ENCODE measurements around the gene CDH4.

CDH4 gene

DNA sequence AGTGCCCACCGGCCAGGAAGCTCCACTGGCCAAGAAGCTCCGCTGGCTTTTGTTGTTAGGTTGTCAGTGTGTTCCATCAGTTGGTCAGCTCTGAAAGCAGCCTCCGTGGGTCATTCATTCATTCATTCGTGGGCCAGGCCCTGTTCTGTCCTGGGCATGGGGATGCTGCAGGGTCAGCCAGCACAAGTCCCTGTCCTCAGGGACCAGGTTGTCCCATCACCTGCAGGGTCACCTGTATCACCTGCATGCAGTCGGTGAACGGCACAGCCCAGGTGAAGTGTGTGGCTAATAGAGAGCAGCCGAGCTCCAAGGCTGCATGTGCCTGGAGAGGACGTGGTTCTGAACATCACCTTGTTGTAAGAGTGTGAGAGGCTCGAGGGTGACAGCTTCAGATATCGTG is 403.5 kb downstream of the CDH4 start:
- no peak for DNase-seq (ENCODE audit: low spot score)

DNA sequence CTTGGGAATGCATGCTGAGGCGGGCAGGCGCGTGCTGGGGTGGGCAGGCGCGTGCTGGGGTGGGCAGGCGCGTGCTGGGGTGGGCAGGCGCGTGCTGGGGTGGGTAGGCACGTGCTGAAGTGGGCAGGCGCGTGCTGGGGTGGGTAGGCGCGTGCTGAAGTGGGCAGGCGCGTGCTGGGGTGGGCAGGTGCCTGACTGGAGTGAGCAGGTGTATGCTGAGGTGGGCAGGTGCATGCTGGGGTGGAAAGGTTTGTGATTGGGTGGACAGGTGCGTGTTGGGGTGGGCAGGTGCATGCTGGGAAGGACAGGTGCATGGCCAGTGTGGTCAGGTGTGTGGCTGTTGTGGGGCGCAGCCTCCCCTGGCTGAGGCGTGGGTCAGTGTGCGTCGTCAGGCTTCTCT is 404.1 kb downstream of the CDH4 start:
- DNase-seq (ENCODE audit: low spot score), result no peak

DNA sequence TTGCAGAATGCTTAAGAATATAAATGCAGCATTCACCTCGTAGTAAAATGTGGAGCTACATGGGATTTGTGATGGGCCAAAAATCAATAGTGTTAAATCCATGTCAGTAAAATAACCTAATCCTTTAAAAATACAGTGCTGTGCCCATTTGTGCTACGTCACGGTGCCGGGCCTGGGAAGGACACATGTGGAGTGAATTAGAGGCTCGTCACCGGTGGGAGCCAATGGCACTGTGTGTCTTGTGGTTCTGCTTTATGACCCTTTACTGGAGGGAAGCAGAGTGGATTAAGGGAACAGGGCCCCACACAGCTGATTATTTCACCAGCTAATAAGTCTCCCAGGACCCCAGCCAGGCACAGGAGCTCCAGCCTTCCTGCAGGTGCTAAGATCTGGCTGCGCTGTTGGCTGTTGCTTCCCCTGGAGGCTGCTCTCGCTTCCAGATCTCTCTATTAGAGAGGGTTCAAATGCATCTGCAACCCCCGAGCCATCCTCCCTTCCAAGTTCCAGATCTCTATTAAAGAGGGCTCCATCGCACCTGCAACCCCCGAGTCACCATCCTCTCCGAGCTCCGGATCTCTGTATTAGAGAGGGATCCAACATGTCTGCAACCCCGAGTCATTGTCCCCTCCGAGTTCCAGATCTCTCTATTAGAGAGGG is 405.8 kb downstream of the CDH4 start:
- no peak for DNase-seq (ENCODE audit: low spot score)

DNA sequence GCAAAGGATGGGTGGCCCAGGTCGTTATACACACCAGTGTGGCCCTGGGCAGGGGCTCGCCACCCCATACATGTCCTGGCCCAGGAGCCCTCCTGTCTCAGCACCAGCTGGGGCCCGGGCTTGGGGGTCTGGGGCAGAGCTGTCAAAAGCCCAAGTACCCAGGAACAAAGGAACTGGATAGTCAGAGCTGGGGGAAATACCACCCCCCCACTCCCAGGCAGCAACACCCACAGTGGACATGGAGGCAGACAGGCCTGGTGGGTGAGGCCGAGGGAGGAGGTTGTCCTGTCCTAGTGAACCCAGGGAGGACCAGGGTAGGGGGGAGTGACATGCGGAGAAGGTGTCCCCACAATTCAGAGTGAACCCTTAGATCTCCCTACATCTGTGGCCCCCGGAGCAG is 406.5 kb downstream of the CDH4 start:
- no peak for DNase-seq (ENCODE audit: low spot score)

DNA sequence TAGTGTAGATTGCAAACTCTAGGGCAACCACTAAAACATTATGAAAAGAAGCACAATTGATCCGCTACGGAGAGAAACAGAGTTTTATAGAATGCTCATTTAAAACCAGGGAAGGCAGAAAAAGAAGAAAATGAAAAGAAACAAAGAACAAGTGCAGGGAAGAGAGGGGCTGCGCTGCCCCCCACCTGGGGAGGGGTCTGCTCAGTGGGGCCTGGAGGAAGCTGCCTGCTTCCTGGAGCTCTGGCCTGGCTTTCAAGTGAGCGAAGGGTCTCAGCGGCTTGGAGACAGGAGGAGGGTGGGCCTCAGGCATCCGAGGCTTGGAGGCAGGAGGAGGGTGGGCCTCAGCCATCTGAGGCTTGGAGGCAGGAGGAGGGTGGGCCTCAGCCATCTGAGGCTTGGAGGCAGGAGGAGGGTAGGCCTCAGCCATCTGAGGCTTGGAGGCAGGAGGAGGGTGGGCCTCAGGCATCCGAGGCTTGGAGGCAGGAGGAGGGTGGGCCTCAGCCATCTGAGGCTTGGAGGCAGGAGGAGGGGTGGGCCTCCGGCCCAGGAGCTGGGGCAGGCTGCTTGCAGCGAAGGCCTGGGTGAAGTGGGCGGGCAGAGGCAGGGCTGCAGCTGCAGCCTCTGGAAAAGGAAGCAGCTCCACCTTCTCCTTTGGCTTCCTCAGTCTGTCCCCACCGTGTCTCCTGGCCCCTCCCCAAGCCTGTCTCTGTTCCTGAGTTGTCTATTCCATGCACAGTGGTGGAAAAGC is 407.4 kb downstream of the CDH4 start:
- DNase-seq (ENCODE audit: low spot score), result no peak

DNA sequence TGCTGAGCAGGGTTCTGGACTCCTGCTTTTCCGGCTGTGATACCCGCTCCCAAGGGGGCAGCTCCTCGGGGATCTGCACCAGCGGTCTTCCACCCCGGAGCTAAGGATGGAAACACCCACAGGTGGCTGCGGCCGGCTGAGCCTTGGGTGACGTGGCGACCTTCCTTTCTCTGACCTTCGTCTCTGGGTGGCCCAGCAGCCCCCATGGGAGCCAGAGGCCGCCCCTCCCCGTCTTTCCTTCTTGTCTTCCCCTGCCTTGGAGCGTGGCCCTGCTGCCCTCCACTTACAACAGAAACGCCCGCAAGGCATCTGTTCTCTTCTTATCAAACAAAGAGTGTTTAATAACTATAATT is 407.9 kb downstream of the CDH4 start:
- DNase-seq (ENCODE audit: low spot score), result no peak

DNA sequence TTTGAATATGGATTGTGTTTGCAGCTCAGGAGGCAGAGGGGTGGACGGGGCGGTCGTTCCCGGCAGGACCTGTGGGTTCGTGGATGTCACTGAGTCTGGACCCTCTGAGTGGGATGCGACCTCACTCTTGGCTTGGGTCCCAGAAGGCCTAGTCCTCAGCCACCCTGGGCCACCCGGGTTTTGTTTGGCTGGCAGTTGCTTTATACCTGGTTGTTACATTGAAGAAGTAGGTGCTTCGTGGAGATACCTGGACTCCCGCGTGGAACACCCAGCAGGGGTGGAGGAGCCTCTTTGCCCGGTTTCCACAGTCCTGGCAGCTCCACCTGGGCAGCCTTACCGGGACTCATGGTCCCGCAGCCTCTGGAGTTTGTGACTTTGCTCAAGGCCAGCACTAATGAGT is 408.5 kb downstream of the CDH4 start:
- no peak for DNase-seq (ENCODE audit: low spot score)

DNA sequence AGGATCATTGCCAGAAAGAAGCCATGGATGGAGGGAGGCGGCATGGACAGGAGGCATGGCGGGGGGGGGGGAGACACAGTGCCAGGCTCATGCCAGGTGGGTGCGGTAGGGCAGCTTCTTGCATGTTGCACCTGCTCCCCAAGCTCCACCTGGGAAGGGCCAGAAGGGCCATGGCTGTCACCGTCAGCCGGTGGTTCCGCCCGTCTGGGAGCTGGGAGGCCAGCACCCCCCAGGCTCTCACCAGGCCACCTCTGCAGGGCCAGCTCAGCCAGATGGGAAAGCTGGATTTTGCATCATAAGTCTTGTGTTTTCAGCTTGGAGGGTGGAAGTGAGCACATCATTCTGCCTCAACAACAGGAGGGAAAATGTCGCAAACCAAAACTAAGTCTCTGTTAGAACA is 409.0 kb downstream of the CDH4 start:
- DNase-seq (ENCODE audit: low spot score), result no peak

DNA sequence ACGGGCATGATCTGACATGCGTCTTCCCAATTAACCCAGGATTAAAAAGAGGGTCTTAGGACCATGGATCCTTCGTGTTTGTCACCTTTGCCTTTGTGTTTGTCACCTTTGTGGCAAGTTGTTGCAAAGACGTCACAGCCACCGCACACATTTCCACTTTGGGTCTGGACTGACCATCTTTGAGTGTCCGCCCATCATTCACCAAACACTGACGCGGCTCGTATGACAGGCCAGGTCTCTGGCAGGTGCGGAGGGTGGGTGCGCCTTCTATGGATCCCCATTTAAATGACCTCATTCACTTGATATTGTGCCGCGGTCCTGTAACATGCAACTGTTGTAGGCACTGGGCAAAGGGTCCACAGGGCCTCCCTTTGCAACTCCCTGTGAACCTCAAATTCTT is 409.5 kb downstream of the CDH4 start:
- DNase-seq (ENCODE audit: low spot score), result no peak

DNA sequence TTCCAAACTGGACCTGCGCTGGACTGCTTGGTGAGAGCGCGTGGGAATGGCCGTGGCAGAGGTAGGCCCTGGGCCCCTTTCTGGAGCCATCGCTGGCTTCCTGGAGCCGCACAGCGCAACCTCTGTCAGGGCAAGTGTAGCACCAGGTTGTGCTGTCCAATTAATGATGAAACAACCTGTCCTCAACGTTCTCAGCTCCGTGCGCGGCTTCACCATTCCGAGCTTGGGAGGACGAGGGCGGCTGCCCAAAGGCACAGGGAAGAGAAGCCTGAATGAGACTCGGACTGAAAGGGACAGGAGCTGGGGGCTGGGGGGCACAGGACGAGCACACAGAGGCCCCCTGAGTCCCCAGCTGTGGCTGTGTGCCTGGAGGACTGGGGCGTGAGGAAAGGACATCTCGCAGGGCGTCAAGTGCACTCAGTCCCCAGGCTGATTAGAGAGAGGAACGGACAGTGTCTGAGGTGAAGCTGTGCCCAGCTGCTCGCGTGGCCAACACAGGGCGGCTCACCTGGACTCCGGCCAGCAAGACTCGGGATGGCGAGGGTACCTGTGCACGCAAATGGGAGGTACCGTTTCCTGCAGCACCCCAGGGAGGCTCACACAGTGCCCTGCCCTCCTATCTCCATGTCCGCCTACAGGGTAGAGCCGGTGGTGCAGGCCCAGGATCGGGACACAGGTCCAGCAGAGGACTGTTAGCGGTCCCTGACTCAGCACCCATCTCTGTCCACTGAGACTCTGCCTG is 410.3 kb downstream of the CDH4 start:
- no peak for DNase-seq (ENCODE audit: low spot score)

DNA sequence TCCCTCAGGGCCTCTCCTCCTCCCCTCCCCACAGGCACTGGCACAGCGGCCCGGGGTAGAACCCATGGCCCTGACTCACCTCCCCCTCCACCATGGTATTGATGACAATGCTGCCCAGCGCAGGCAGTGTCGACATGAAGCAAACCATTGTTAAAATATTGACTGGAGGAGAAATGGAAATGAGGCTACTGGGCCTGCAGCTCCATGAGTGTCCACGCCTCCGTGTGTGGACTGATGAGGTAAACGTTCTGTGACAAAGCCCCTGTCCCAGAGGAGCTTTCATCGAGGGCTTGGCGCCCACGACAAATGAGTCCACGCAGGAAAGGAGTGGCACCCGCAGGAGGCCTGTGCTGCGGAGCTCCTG is 410.9 kb downstream of the CDH4 start:
- no peak for DNase-seq (ENCODE audit: low spot score)

DNA sequence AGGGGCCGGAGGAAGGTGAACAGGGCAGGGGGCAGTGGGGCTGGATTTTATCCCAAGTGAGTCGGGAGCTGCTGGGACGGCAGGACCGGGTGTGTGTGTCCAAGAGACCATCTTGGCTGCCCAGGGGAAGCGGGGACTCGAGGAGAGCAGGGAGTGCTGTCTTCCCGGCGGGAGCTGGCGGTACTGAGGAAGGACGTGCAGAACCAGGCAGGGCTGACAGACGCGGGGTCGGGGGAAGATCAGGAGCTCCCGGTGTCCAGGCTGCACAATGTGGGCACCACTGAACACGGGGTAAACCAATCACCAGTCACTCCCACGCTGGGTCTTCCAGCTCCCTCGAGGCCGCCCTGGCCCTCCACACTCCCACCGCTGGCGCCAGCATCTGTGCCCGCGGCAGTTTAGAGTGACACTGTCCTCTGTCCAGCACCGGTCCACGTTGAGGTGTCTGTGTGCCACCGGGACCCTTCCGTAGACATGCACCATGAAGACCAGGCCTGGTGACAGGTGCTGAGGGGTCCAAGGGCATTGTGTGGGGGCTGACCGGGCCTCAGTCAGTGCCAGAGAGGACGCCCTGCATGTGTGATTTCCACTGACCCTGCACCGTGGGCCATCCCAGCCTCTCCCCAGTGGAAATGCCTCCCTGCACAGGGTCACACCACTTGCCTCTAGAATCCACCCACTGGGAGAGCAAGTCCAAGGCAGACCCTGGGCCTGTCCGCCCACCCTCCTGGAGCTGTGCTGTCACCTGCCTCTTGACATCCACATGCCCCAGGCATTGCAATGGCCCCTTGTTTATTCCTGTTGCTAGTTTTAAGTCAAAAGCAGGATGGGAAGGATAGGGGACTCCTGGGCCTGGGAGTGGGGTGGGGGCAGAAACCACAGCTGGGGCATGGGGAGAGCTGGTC is 411.7 kb downstream of the CDH4 start:
- no peak for DNase-seq (ENCODE audit: low spot score)

DNA sequence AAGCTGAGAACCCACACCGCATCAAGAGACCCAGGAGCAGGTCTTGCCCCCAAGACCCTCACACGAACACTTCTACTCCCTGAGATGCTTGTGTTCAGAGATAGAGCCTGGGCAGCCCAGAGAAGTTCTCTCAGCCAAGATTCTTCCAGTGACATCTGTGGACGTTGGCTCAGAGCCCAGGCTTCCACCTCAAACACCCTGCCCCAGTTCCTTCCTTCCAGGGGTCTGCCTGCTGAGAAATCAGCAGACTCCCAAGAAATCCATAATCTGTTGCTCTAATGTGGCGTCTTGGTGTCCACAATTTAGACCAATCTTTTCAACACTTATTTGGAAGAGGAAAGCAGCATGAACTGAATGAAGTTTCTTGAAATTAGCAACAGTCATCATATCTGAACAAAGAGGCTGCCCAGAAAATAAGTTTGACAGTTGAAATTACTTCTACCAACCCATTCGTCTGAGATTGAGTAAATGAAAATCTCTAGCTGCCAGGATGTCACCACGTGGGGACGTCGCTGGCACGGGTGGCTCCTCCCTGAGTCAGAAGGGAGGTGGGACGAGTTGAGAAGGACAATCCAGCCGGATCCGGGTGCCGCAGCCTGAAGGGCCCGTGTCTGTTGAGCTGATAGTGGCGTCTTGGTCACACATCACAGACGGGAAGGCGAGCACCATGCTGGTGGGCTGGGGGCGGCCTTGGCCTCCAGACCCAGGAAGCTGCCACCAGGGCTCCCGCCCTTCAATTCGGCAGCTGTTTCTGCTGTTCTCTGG is 412.7 kb downstream of the CDH4 start:
- no peak for DNase-seq (ENCODE audit: low spot score)

DNA sequence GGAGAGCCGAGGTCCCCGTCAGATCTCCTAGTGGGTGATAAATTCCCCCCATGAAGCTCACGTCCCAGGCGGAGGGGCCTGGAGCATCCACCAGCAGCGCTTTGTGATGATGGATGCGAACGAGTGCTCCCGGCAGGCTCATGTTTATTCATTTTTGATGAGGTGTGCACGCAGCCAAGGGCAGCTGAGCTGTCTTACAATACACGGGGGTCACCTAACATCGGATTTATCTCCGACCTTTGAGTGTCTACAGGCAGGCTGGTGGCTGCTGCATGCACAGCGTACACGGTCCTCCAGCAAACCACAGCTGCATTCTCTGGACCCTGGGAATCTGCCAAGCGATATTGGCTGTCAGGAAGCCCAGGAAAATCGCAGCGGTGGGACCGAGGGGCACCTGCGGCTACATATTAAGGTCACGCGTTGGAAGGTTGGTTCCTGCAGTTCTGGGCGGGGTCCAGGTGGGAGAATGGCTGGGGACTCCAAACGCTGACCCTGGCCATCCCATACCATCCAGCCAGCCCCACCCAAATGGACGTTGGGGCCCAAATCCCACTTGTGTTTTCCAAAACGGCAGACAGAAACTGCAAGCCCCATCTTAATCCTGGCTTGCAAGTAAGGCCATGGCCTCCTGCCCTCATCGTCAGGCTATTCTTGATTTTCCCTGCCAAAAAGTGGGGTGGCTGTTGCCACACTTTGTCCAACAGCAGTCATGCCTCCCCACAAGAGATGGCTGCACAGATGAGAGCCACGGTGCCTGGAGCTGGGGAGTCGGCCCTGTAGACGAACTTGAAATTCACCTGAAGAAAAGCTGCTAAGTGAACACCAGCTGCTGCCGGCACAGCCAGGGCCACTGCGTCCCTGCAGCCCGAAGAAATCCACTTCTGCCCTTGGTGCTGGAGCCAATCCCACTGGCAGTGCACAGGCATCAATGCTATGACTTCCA is 413.7 kb downstream of the CDH4 start:
- no peak for DNase-seq (ENCODE audit: low spot score)

DNA sequence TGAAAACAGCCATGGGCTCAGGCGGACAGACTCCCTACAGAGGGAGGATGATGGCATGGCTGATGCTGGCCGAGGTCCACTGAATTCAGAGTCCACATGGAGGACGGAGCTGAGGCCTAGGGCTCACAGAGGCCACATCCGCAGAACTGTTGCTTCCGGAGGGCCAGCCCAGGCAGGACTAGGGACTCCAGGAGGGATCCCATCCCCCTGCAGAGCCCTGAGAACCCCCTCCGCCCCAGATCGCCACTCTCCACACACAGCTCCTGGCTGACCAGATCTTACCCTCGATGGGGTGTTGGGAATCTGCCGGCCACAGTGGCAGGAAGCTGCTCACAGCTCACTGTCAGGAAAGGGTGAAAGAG is 414.4 kb downstream of the CDH4 start:
- DNase-seq (ENCODE audit: low spot score), result no peak

DNA sequence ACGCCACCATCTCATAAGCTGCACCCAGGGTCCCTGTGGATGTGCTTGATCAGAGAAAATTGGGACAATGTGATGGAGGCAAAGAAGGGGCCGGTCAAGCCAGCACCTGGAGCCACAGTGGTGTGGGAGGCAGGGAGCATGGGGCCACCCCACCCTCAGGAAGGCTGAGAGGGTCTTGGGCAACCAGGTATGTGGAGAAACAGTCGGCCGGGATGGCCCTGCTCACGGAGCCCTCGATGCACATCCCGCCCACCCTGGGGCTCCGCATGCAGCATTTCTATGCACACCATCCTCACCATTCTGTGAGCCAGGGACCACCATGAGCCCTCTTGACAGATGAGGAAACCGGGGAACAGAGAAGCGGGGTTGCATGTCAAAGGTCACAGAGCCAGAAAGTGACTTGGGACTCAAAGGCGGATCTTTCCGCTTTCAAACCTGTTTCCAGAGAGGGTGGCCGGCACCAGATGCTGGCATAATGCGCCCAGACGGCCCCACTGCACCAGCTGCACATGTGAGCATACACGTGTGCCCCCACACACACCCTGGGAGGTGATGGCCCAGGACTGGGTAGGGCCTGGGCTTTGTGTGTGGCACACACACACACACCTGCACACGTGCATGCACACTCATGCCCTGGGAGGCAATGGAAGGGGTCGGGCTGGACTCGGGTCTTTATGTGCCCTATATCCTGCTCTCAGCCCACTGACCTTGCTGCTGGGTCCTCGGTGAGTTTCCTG is 415.2 kb downstream of the CDH4 start:
- DNase-seq (ENCODE audit: low spot score), result no peak

DNA sequence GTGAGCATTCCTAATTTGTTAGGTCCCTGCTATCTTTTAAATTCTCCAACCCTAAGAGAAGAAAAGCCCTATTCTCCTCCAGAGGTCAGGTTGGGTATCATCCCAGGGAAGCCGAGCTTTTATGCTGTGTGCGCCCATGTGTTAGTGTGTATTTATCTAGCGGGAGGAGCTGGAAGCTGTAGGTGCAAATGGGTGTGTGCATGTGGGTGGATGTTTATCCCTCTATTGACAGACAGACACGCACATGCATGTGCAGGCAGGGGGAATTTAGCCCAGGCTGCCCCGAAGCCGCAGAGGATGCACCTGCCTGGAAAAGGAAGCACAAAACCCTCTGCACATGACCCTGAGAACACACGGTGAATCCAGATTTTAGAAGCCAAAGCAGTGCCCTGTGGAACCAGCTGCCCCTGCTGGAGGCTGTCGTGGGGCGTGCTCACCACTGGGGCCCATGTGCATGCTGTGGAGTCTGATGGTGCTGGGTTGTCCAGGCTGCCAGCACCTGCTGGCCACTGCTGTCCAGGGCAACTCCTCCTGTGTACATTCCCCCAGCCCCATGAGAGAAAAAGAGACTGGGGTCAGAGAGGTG is 416.1 kb downstream of the CDH4 start:
- DNase-seq (ENCODE audit: low spot score), result no peak

DNA sequence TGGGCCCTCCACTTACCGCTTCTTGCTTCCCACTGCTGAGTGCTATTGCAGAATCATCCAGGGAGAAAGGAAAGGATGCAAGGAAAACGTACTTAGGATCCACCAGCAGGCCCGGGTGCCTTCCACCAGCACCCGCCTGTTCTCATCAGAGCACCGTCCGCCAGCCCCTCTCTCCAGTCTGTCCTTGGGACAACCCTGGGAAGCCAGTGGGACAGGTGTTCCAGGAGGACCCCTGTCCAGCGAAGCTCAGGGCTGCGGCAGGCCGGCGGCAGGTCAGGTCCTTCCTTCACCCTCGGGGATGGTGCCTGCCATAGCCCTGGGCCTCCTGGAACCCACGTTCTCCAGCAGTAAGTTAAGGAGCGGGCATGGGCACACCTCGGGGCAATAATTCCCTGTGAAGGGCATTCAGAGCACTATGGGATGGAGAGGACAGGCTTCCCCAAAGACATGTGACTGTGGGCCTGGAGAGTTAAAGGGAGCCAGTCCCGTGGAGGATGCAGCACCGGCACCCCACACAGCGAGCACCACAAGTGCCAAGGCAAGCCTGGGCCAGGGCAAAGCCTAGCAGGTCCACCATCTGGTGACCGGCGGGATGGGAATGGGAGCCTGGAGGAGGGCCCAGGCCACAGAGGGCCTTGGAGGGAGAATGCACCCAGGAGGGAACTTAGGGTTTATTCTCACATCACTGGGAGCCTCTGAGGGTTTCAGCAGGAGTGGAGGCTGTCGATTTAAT is 416.9 kb downstream of the CDH4 start:
- DNase-seq (ENCODE audit: low spot score), result no peak

DNA sequence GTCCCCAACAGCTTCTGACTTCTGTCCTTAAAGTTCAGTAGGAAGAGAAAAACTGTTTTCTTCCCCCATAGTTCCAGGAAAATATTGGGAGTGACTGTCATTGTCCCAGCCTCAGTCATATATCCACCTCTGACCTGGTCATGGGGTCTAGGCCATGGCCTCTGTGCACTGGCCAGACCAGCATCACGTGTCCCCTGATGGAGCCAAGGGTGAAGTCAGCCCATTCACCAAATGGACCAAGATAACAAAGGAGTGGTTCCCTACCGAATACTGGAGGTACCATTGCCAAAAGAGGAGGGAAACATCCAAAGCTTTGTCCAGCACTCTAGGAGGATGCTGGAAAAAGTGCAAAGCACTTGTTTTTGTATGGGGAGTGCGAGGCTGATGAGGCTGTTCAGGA is 418.2 kb downstream of the CDH4 start:
- no peak for DNase-seq (ENCODE audit: low spot score)
